BLaER1 (cell line): ENCODE measurements around the gene UNC13C.

Experiments used
- H3K27ac ChIP-seq: shearing (Covaris generic); formaldehyde crosslinking; 2 replicates; pipeline ENCODE4 v1.8.1; 2022
- H3K27me3 ChIP-seq: shearing (Covaris generic); formaldehyde crosslinking; 2 replicates; pipeline ENCODE4 v1.8.1; 2022
- H3K36me3 ChIP-seq: shearing (Covaris generic); formaldehyde crosslinking; 2 replicates; pipeline ENCODE4 v1.8.1; 2022
- H3K4me1 ChIP-seq: shearing (Covaris generic); formaldehyde crosslinking; 2 replicates; pipeline ENCODE4 v1.8.1; 2022
- H3K4me2 ChIP-seq: shearing (Covaris generic); formaldehyde crosslinking; 2 replicates; pipeline ENCODE4 v1.8.1; 2022
- H3K4me3 ChIP-seq: shearing (Covaris generic); formaldehyde crosslinking; 2 replicates; pipeline ENCODE4 v1.8.1; 2022
- H3K9ac ChIP-seq: shearing (Covaris generic); formaldehyde crosslinking; 2 replicates; pipeline ENCODE4 v1.8.1; 2022
- H3K9me3 ChIP-seq: shearing (Covaris generic); formaldehyde crosslinking; 2 replicates; pipeline ENCODE4 v1.8.1; 2022
- H4K20me1 ChIP-seq: shearing (Covaris generic); formaldehyde crosslinking; 2 replicates; pipeline ENCODE4 v1.8.1; 2022
- Cebpa-rat ChIP-seq: shearing (Covaris generic); IDR thresholded peaks from 2 replicates; pipeline ENCODE4 v1.8.1; 2022

The UNC13C gene

GRCh38 chr15:54321426-54321825 lies 343.2 kb downstream of the UNC13C start:
- no peak overlapping the region for H3K4me2 ChIP-seq
- TF ChIP-seq Cebpa-rat: no peak
- H3K4me1 ChIP-seq: no peaks in the 10 kb centered on the region
- H3K27me3 ChIP-seq: no peaks in the 10 kb centered on the region
- no peaks in the 10 kb centered on the region for H4K20me1 ChIP-seq
- no peak overlapping the region for H3K9ac ChIP-seq
- H3K4me3 ChIP-seq: no peak overlapping the region
- no peaks in the 10 kb centered on the region for H3K9me3 ChIP-seq
- no peaks in the 10 kb centered on the region for H3K36me3 ChIP-seq
- H3K27ac ChIP-seq: no peak overlapping the region

- Histone ChIP-seq H3K27ac (no peak overlapping the region), H3K4me1 (no peaks in the 10 kb centered on the region), H3K4me2 (no peak overlapping the region), H3K9ac (no peak overlapping the region), H3K9me3 (no peaks in the 10 kb centered on the region), H3K36me3 (no peaks in the 10 kb centered on the region), H3K27me3 (no peaks in the 10 kb centered on the region), H3K4me3 (no peak overlapping the region), H4K20me1 (no peaks in the 10 kb centered on the region)
- no peak for TF ChIP-seq Cebpa-rat
Measured at GRCh38 chr15:54322341-54322740, 344.1 kb downstream of the UNC13C start.

- no peaks in the 10 kb centered on the region for H3K27me3 ChIP-seq
- H4K20me1 ChIP-seq: no peaks in the 10 kb centered on the region
- H3K4me2 ChIP-seq: no peak overlapping the region
- no peak for TF ChIP-seq Cebpa-rat
- no peak overlapping the region for H3K9ac ChIP-seq
- no peaks in the 10 kb centered on the region for H3K36me3 ChIP-seq
- no peaks in the 10 kb centered on the region for H3K9me3 ChIP-seq
- no peak overlapping the region for H3K4me3 ChIP-seq
- H3K4me1 ChIP-seq: no peaks in the 10 kb centered on the region
- H3K27ac ChIP-seq: no peak overlapping the region
Measured at GRCh38 chr15:54345301-54345700, 367.1 kb downstream of the UNC13C start.

- Histone ChIP-seq H3K27ac (no peak overlapping the region), H3K4me3 (no peak overlapping the region), H3K36me3 (no peaks in the 10 kb centered on the region), H3K9ac (no peak overlapping the region), H3K4me2 (no peak overlapping the region), H3K9me3 (no peaks in the 10 kb centered on the region), H4K20me1 (no peaks in the 10 kb centered on the region), H3K27me3 (no peaks in the 10 kb centered on the region), H3K4me1 (no peaks in the 10 kb centered on the region)
- no peak for TF ChIP-seq Cebpa-rat
Measured at GRCh38 chr15:54345827-54346226, 367.6 kb downstream of the UNC13C start.

- no peak overlapping the region for H3K27ac ChIP-seq
- H3K9ac ChIP-seq: no peak overlapping the region
- no peaks in the 10 kb centered on the region for H3K4me1 ChIP-seq
- H3K9me3 ChIP-seq: no peaks in the 10 kb centered on the region
- no peaks in the 10 kb centered on the region for H4K20me1 ChIP-seq
- H3K4me3 ChIP-seq: no peak overlapping the region
- H3K36me3 ChIP-seq: no peaks in the 10 kb centered on the region
- TF ChIP-seq Cebpa-rat: no peak
- H3K27me3 ChIP-seq: no peaks in the 10 kb centered on the region
- no peak overlapping the region for H3K4me2 ChIP-seq
Measured at GRCh38 chr15:54347082-54347827, 369.0 kb downstream of the UNC13C start.

GRCh38 chr15:54353726-54354125 lies 375.5 kb downstream of the UNC13C start:
- Histone ChIP-seq H3K9me3 (no peaks in the 10 kb centered on the region), H3K9ac (no peak overlapping the region), H4K20me1 (no peaks in the 10 kb centered on the region), H3K27me3 (no peaks in the 10 kb centered on the region), H3K36me3 (no peaks in the 10 kb centered on the region), H3K4me2 (no peak overlapping the region), H3K4me1 (no peaks in the 10 kb centered on the region), H3K27ac (no peak overlapping the region), H3K4me3 (no peak overlapping the region)
- TF ChIP-seq Cebpa-rat: no peak

- no peak overlapping the region for H3K27ac ChIP-seq
- H3K27me3 ChIP-seq: no peaks in the 10 kb centered on the region
- TF ChIP-seq Cebpa-rat: no peak
- no peak overlapping the region for H3K4me3 ChIP-seq
- no peaks in the 10 kb centered on the region for H3K36me3 ChIP-seq
- no peak overlapping the region for H3K9ac ChIP-seq
- H3K9me3 ChIP-seq: 0 out of 2 replicates have a peak, but pooled peaks cover 2% of the 10 kb centered on the region
- H4K20me1 ChIP-seq: no peaks in the 10 kb centered on the region
- no peak overlapping the region for H3K4me2 ChIP-seq
- no peaks in the 10 kb centered on the region for H3K4me1 ChIP-seq
Measured at GRCh38 chr15:54354341-54354740, 376.1 kb downstream of the UNC13C start.

- Histone ChIP-seq H3K9ac (no peak overlapping the region), H3K27me3 (no peaks in the 10 kb centered on the region), H3K27ac (no peak overlapping the region), H3K9me3 (peaks cover 4% of the 10 kb centered on the region; the same call in 1 of the 2 replicates), H3K4me1 (no peaks in the 10 kb centered on the region), H3K4me2 (no peak overlapping the region), H3K4me3 (no peak overlapping the region), H4K20me1 (no peaks in the 10 kb centered on the region), H3K36me3 (no peaks in the 10 kb centered on the region)
- no peak for TF ChIP-seq Cebpa-rat
Measured at GRCh38 chr15:54364961-54365360, 386.7 kb downstream of the UNC13C start.

GRCh38 chr15:54373332-54373731 lies 395.1 kb downstream of the UNC13C start:
- Histone ChIP-seq H3K9me3 (peaks cover 22% of the 10 kb centered on the region), H3K4me3 (no peak overlapping the region), H3K9ac (no peak overlapping the region), H3K36me3 (no peaks in the 10 kb centered on the region), H3K4me1 (no peaks in the 10 kb centered on the region), H3K27me3 (no peaks in the 10 kb centered on the region), H4K20me1 (no peaks in the 10 kb centered on the region), H3K4me2 (no peak overlapping the region), H3K27ac (no peak overlapping the region)
- TF ChIP-seq Cebpa-rat: no peak

- H3K9me3 ChIP-seq: peaks cover 22% of the 10 kb centered on the region
- no peak for TF ChIP-seq Cebpa-rat
Measured at GRCh38 chr15:54374184-54374952, 396.1 kb downstream of the UNC13C start.

More at GRCh38 chr15:54374184-54374952, 396.1 kb downstream of the UNC13C start:
- Histone ChIP-seq H3K27me3 (no peaks in the 10 kb centered on the region), H3K9ac (no peak overlapping the region), H3K4me2 (no peak overlapping the region), H3K4me3 (no peak overlapping the region), H3K36me3 (no peaks in the 10 kb centered on the region), H3K27ac (no peak overlapping the region), H4K20me1 (no peaks in the 10 kb centered on the region), H3K4me1 (no peaks in the 10 kb centered on the region)
